ENCODE measurements around the gene SMC5. TPM values are rescaled to one million over a fixed set of nuclear protein-coding genes. Genes with fewer than 3 reads are reported as not detected.
"Not testable (repeated sequence)": the region's sequence is repeated elsewhere in the genome, so short reads cannot be mapped to it uniquely, and the experiment has no call there.

Gene SMC5
- total RNA-seq, 8 experiments from 2014 or later, result 15.5 to 36.9 (median 23.4) TPM

DNA sequence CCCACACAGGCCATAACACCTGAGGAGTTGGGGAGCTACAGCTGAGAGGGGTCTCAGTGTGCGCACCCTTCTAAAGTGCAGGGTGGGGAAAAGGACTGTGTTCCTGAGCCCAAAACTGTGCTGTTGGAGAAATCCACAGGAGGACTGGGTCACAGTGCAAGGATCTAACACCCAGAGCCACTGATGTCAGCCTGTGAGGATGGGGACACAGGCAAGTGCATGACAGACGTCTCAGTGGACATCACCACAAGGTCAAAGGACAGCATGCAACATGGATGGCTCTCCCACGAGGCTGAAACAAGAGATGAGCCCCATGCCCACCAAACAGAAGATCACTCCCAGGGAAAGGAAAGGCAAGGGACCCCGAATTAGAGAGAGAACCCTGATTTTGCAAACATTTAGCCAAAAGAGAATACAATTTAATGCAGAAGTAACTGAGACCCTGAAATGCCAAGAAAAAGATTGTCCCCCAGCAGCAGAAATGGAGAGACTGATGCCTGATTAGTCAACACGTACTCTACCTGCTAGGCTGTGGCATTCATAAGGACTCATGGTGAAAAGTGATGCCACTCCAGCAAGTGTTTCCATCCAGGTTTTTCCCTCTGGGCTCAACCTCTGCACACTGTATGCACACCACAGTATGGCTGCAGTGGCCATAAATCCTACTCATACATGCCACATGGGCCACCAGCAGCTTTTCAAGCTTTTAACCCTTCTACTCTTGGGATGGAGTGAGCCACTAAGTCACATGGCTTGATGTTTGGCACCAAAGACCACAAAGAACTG, 141.5 kb downstream of the SMC5 start:
- Histone ChIP-seq H3K27ac (no peak overlapping the region), H3K4me3 (no peak overlapping the region), H3K4me1 (replicated peaks in 1 of 2) (peaks cover 0 to 2% of the 10 kb centered on the region in 2 donors)
- no peak for ATAC-seq (replicated peaks in 6 of 8)
- WGBS, 10 experiments, result 74 to 100% (median 100%) methylated on average over 1 to 5 of the region's 5 CpGs; no CpG with 5 or more reads in 2 of the 10 experiments
- in situ Hi-C loops (cut with MboI; ENCODE audit: low pct_unique_long_range_greater_than_20kb in 2 of 9, low sequenced_read_pairs in 9 of 9, unreplicated experiment in 9 of 9), result loop anchor here in 1 of 9 experiments (25.0 kb wide), 1 partner anchor 187 kb away; no protein-coding TSS in a partner anchor

DNA sequence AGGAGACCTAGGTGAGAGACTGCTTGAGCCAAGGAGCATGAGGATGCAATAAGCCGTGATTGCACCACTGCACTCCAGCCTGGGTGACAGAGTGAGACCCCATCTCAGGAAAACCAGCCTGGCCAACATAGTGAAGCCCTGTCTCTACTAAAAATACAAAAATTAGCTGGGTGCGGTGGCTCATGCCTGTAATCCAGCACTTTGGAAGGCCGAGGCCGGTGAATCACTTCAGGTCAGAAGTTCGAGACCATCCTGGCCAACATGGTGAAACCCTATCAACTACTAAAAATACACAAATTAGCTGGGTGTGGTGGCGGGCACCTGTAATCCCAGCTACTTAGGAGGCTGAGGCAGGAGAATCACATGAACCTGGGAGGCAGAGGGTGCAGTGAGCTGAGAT, 142.5 kb downstream of the SMC5 start:
- H3K4me1 ChIP-seq (replicated peaks in 1 of 2), result peaks cover 6 to 12% of the 10 kb centered on the region in 2 donors
- not testable (repeated sequence) for ATAC-seq (replicated peaks in 6 of 8); H3K27ac ChIP-seq; H3K4me3 ChIP-seq
- in situ Hi-C loops (cut with MboI; ENCODE audit: low pct_unique_long_range_greater_than_20kb in 2 of 9, low sequenced_read_pairs in 9 of 9, unreplicated experiment in 9 of 9), result loop anchor here in 1 of 9 experiments (25.0 kb wide), 1 partner anchor 186 kb away; no protein-coding TSS in a partner anchor
- 80 to 100% (median 91%) methylated on average over 1 to 5 of the region's 6 CpGs; no CpG with 5 or more reads in 1 of the 10 experiments for WGBS, 10 experiments

DNA sequence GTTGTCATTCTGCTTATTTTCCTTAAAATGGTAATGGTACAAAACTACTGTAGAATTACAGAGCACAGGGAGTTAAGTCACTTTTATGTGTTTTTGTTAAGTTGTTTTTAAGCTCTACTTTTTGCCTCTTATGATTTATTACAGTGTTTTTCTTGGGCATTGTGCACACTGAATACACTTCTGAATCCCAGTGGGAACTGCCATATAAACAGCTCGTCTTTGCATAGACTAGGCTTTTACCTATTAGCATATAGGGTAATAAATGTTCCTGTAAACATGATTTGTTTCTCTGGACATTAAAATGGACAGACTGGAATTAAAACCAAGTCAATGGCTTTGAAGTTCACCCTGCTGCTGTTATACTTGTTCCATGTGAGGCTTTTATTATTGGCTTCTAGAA, 143.4 kb downstream of the SMC5 start:
- peaks cover 14 to 22% of the 10 kb centered on the region in 2 donors for H3K4me1 ChIP-seq (replicated peaks in 1 of 2)
- ATAC-seq (replicated peaks in 6 of 8), result peak in 1 of 8 experiments; percentile 36
- H3K4me3 ChIP-seq, result no peak overlapping the region
- in situ Hi-C loops (cut with MboI; ENCODE audit: low pct_unique_long_range_greater_than_20kb in 2 of 9, low sequenced_read_pairs in 9 of 9, unreplicated experiment in 9 of 9), result loop anchor here in 1 of 9 experiments (25.0 kb wide), 1 partner anchor 185 kb away; no protein-coding TSS in a partner anchor
- H3K27ac ChIP-seq, result no peak overlapping the region
- 17 to 100% (median 88%) methylated on average over 1 of the region's 1 CpG; no CpG with 5 or more reads in 5 of the 10 experiments for WGBS, 10 experiments

DNA sequence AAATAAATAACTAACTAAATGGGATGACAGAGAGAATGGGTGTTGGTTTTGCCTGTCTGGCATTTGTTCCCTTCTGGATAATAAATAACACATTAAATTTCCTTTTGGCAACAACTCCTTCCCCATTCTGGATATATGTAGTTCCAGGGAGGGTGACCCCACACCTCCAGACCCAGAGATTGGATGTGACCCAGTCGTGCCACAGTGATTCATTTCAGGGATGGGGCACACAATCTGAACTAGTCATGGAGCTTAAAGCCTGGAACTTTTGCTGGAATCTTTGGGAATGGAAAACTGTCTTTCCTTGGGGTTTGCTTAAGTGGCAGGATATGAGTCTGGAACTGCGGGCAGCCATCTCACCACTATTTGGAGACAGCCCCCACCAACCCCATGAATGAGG, 144.4 kb downstream of the SMC5 start:
- H3K27ac ChIP-seq, result no peak overlapping the region
- WGBS, 10 experiments, result 50 to 100% (median 68%) methylated on average over 1 to 2 of the region's 2 CpGs; no CpG with 5 or more reads in 6 of the 10 experiments
- H3K4me1 ChIP-seq (replicated peaks in 1 of 2), result peaks cover 19 to 23% of the 10 kb centered on the region in 2 donors
- ATAC-seq (replicated peaks in 6 of 8), result no peak
- no peak overlapping the region for H3K4me3 ChIP-seq
- in situ Hi-C loops (cut with MboI; ENCODE audit: low pct_unique_long_range_greater_than_20kb in 2 of 9, low sequenced_read_pairs in 9 of 9, unreplicated experiment in 9 of 9), result loop anchor here in 1 of 9 experiments (25.0 kb wide), 1 partner anchor 184 kb away; no protein-coding TSS in a partner anchor

DNA sequence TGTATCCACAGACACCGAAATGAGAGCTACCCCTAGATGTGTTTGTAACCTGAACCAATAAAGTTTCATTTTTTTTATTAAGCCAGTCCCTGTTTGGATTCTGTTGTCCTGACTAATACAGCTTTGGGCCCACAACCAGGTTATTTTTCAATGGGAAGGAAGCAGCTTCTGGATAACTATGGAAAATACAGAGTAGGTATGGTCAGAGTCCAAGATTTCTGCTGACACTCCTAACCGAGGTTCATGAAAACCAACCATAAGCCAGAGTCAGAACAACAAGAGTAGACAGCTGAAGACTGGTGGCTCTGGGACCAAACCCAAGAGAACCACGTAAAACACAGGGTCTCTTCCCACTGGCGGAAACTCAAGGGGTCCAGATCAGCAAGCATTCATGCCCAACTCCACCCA, 144.8 kb downstream of the SMC5 start:
- Histone ChIP-seq H3K4me1 (replicated peaks in 1 of 2) (peaks cover 19 to 23% of the 10 kb centered on the region in 2 donors), H3K4me3 (no peak overlapping the region), H3K27ac (no peak overlapping the region)
- ATAC-seq (replicated peaks in 6 of 8), result no peak
- WGBS, 10 experiments, result 19 to 100% (median 100%) methylated on average over 1 to 4 of the region's 4 CpGs; no CpG with 5 or more reads in 1 of the 10 experiments
- in situ Hi-C loops (cut with MboI; ENCODE audit: low pct_unique_long_range_greater_than_20kb in 2 of 9, low sequenced_read_pairs in 9 of 9, unreplicated experiment in 9 of 9), result loop anchor here in 1 of 9 experiments (25.0 kb wide), 1 partner anchor 184 kb away; no protein-coding TSS in a partner anchor

DNA sequence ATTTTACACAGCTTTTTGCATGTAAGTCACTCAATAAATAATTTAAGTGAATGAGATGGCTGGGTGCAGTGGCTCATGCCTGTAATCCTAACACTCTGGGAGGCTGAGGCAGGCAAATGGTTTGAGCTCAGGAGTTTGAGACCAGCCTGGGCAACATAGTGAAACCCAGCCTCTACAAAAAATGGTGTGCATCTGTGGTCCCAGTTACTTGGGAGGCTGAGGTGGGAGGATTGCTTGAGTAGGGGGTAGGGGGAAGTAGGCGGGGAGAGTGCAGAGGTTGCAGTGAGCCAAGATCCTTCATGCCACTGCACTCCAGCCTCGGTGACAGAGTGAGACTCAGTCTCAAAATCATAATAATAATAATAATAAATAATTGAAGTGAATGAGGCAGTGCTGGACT, 145.5 kb downstream of the SMC5 start:
- in situ Hi-C loops (cut with MboI; ENCODE audit: low pct_unique_long_range_greater_than_20kb in 2 of 9, low sequenced_read_pairs in 9 of 9, unreplicated experiment in 9 of 9), result loop anchor here in 1 of 9 experiments (25.0 kb wide), 1 partner anchor 183 kb away; no protein-coding TSS in a partner anchor
- H3K4me1 ChIP-seq (replicated peaks in 1 of 2), result peaks cover 19 to 23% of the 10 kb centered on the region in 2 donors
- WGBS, 10 experiments, result 100% methylated on average over 1 of the region's 2 CpGs; no CpG with 5 or more reads in 9 of the 10 experiments
- no peak for ATAC-seq (replicated peaks in 6 of 8)
- no peak overlapping the region for H3K27ac ChIP-seq
- no peak overlapping the region for H3K4me3 ChIP-seq

Other genes starting within 250 kb of the SMC5 start
- gene MAMDC2, start 215.1 kb upstream of the SMC5 start, total RNA-seq, result 1 to 10 TPM in 2 of 8 experiments, under 1 TPM in 6; 0.04 to 6.4 (median 0.38) TPM
- 10 to 100 TPM in 3 of 8 experiments, 1 to 10 TPM in 4, under 1 TPM in 1; 0.79 to 32.9 (median 3.6) TPM for gene KLF9, start 155.7 kb downstream of the SMC5 start, total RNA-seq